ENCODE results near the gene ADAMTS14.

Gene ADAMTS14

DNA sequence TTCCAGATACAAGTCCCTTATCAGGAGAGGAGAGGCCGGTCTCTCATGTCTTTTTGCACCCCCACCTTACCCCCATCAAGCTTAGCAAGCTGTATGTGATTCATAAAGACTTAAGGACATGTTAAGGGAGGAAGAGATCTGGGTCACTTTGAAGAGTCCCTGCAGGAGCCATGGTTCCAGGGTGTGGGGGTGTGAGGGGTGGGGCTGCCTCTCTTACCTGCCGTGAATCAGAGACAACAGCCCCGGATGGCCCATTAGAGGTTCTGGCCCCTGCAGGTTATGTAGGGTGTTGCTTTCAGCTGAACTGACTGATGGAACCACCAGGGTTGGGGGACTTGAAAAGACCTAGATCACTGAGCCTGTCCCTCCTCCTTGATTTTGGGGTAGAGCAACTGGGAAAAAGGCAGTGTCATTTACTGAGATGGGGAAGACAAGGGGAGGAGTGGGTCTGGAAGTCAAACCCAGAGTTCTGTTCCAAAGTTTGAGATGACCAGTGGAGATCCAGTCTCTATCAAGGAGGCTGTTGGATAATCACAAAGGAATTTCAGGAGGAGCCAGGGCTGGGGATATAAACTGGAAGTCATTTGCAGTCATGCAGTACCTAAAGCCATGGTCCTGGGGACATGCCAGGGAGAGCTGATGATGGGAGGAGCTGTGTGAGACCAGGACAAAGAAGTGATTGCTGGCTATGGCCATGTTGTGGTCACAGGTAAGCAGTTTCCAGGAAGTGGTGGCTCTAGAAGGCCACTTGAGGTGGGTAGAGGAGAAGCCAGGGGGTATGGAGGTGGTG is 23.1 kb downstream of the ADAMTS14 start:
- DNase-seq (ENCODE audit: low spot score), result no peak

DNA sequence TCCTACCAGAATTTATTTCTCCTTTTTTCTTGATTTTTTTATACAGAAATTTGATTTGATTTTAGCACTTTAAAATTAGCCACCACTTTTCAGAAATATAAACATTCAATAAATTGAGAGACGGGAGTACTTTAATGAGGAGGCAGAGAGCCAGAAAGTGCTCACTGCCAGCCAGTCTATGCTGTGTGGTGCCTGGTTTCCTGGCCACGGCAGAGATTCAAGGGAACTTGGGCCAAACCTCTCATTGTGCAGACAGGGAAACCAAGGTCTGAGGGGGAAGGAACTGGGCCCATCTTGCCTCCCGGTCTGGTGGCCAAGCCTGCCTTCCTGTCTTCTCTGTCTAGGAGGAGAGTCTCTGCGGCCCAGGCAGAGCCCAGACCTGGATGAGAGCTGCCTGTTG is 25.9 kb downstream of the ADAMTS14 start:
- DNase-seq (ENCODE audit: low spot score), result no peak

GRCh38 chr10:70699063-70699658 is 26.9 kb downstream of the ADAMTS14 start:
- no peak for DNase-seq (ENCODE audit: low spot score)

GRCh38 chr10:70699659-70700174 is 27.4 kb downstream of the ADAMTS14 start:
- DNase-seq (ENCODE audit: low spot score), result no peak

- DNase-seq (ENCODE audit: low spot score), result no peak
Measured at GRCh38 chr10:70702190-70702763, 30.0 kb downstream of the ADAMTS14 start.

- no peak for DNase-seq (ENCODE audit: low spot score)
Measured at GRCh38 chr10:70704211-70704610, 31.9 kb downstream of the ADAMTS14 start.

DNA sequence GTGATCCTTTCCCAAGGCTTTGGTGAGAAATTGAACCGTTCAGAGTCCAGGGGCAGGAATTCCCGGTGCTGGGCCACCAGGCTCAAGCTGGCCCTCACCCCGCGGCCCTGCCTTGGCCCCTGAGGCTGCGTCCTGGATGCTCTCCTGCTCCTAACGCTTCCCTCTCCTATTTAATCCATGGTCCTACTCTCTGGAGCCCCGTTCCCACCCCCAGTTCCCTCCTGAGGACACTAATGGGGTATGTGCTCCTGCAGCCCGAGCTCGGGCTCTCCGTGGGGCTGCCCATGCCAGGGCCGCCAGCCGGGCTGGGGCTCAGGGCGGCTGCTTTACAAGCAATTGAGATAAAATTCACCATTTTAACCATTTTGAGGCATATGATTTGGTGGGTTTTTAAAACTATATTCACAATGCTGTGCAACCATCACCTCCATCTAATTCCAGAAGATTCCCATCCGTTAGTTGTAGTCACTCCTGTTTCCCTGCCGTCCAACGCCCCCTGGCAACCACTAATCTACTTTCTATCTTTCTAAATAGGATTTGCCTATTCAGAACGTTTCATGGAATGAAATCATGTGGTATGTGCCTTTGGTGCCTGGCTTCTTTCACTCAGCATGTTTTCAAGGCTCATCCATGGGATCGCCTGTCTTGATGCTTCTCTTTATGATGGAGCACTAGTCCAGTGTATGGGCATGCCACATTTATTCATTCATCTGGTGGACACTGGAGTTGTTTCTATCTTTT is 33.0 kb downstream of the ADAMTS14 start:
- DNase-seq (ENCODE audit: low spot score), result no peak

GRCh38 chr10:70711177-70711576 is 38.9 kb downstream of the ADAMTS14 start:
- no peak for DNase-seq (ENCODE audit: low spot score)

DNA sequence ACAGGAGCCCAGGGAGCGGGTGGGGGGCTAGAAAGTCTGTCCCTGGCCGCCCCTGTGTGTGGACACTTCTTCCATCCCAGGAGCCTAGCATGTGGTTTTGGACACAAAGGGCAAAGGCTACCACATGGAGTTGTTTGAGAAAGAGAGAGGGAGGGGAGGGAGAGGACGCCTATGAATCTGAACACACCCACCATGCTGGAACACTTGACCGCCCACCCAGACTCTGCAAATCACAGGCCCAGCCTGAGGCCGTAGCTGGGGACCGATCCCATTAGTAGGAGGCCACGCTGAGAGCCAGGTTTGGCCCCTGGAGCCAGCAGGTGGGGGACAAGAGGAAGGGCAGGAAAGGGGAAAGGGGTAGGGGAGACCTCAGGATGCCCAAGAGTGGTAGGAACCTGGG is 39.6 kb downstream of the ADAMTS14 start:
- DNase-seq (ENCODE audit: low spot score), result no peak

DNA sequence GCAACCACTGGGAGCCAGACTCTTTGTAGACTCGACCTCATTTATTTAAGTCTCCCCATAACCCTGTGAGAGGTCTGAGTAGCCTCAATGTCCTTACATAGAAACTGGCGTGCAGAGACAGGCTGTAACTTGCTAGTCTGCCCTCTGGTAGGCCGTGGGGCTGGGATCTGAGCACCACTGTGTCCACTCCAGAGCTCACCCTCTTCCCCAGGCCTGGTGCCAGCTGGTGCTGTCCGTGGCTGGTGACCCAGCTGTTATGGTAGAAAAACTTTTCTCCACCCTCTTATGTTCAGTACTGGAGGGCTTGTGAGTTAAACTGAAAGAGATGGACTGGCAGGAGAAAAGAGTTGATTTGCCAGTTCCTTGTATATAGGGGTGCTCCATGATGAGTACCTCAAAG is 41.9 kb downstream of the ADAMTS14 start:
- DNase-seq (ENCODE audit: low spot score), result no peak

GRCh38 chr10:70714951-70715350 is 42.6 kb downstream of the ADAMTS14 start:
- no peak for DNase-seq (ENCODE audit: low spot score)

DNA sequence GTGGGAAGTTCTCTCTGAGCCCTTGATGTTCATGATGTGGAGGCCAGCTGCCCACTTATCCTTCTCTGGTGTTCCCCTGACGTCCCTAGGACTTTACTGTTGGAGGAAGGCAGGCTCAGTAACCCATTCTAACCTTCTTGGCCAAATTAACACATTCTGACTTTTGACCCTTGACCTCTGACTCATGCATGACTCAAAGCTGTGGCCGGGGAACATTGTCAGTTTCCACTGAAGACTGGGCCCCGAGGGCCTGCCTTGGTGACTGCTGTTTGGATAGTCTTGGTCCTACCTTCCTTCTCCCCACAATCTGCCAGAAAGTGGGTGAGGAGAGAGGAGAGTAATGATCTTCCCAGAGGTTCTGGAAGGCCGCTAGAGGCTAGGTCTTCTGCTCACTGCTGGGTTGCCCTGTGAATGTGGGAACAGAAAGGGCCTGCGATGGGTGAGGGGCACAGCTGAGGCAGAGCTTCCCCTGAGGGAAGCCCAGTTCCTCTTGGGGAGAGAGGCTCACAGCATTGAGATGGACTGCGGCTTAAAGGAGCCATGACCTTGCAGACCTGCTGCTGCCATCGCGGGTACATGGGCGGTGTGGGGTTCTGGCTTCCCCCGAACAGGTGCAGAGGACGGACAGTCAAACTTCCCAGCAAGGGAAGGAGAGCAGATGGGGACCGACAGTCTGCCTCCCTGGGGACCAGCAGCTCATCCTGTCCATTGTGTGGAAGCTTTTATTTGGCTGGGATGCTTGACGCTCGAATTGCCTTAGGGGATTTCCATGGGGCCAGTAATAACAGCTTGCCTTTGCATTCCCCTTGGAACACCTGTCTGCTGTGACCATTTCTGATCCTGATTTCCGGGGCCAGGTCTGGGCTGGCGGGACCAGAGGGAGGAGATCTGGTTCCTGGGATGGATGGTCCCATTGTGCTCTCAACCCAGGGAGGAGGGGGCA is 43.8 kb downstream of the ADAMTS14 start:
- peak; percentile 27 for DNase-seq (ENCODE audit: low spot score)

DNA sequence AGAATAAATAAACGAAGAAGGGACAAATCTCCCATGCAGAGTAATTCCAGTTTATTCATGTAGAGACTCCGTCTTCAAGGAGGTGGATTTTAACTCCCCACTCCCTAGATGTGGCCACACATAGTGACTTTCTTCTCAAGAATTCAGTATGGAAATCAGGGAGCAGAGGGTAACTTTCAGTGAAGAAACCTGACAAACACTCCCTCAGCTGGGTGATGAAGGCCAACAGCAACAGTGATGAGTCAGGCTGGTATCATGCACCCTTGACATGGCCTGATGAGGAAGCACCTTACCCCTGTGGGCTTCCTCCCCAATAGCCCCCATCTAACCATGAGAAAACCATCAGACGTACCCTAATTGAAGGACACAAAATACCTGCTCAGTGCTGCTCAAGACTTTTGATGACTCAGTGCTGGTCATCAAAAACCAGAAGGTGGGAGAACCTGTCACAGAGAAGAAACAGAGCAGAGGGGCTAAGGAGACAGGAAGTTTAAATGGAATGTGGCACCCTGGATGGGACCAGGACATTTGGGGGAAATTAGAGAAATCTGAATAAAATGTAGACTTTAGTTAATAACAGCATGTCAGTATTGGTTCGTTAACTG is 50.6 kb downstream of the ADAMTS14 start:
- peak; percentile 33 for DNase-seq (ENCODE audit: low spot score)

DNA sequence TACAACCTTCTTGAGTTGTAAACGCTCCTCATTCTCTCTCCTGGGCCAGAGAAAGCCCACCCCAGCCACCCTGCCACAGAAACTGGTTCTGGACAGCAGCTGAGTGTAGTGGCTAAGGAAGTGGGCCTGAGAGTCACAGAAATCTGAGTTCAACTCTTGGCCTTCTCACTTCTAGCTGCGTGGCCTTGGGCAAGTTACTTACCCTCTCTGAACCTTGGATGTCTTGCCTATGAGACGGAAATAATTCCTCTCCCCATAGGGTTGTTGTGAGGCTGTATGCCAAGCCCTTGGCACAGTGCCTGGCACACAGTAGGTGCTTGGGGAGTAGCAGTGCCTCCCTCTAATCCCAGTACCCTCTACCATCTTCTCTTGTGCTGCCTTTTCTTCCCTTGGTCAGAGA is 51.5 kb downstream of the ADAMTS14 start:
- DNase-seq (ENCODE audit: low spot score), result no peak

DNA sequence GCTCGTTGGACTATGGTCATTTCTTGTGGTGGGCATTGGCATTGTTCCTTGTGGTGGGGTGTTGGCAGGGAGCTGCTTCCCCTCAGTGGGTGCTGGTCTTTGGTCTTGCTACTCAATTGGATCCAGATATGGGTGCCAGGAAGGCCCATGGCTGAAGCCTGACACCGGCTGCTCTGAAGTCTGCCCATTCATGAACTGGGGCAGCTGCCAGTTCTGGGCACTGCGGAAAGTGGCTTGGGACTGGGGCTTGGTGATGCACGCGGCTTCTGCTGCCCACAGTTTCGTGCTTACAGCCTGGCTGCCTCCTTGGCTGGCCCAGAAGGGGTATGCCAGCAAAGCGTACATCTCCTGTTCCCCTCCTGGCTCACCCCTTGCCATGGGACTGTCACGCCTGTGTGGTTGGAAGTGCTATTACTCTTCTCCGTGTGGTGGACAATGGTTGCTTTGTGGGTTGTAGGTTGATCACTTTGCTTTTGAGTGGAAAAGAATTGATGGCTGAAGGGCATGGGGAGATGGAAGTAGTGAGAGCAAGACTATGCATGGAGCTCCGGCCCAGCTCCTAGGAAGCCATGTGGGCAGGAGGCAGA is 54.7 kb downstream of the ADAMTS14 start:
- DNase-seq (ENCODE audit: low spot score), result no peak

GRCh38 chr10:70728328-70728727 is 56.0 kb downstream of the ADAMTS14 start:
- no peak for DNase-seq (ENCODE audit: low spot score)

GRCh38 chr10:70729763-70730357 is 57.6 kb downstream of the ADAMTS14 start:
- no peak for DNase-seq (ENCODE audit: low spot score)

DNA sequence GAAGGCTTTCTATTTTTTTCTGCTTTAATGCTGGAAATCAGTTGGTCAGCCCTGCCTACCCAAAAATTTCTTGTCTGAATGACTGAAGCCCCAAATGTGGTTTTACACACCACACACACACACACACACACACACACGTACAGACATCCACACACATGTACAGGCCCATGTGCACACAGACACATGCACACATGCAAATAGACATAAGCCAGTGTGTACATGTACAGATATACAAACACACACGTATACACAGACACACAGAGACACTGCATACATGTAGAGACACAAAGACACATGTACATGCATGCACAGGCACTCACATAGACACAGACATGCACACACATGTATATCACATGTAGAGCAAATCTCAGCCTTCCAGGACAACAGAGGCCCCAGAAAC is 58.6 kb downstream of the ADAMTS14 start:
- DNase-seq (ENCODE audit: low spot score), result no peak

DNA sequence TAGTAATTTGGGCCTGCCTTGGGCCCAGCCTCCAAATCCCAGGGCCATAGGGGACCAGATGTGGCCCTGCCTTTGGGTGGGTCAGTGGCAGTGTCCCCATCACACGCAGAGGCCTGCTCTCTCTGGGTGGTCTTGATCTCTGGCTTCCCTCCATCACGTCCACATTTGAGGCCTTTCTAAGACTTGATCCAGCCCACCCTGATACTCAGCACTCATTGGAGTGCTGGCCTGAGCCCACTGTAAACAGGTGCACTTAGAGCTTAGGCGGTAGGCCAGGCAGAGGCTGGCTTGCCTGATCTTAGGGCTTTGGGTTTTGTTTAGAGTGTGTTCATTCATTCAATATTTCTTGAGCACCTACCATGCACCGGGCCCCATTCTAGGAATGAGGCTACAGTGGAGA is 60.3 kb downstream of the ADAMTS14 start:
- DNase-seq (ENCODE audit: low spot score), result no peak

- DNase-seq (ENCODE audit: low spot score), result no peak
Measured at GRCh38 chr10:70733051-70733450, 60.7 kb downstream of the ADAMTS14 start.
